HG03135 (cell line): Measurements from ENCODE around the gene CACNA1H.
"Not testable (repeated sequence)": the region's sequence is repeated elsewhere in the genome, so short reads cannot be mapped to it uniquely, and the experiment has no call there.

ENCODE experiments used
- ATAC-seq: cut with Tn5 transposase; IDR thresholded peaks from one replicate; pipeline ENCODE4 v1.9.1; 2021; ENCODE audit warnings: mild to moderate bottlenecking, moderate library complexity; ENCODE audit not compliant: unreplicated experiment

The CACNA1H gene

GRCh38 chr16:1190789-1191188 is 37.9 kb downstream of the CACNA1H start:
- not testable (repeated sequence) for ATAC-seq

DNA sequence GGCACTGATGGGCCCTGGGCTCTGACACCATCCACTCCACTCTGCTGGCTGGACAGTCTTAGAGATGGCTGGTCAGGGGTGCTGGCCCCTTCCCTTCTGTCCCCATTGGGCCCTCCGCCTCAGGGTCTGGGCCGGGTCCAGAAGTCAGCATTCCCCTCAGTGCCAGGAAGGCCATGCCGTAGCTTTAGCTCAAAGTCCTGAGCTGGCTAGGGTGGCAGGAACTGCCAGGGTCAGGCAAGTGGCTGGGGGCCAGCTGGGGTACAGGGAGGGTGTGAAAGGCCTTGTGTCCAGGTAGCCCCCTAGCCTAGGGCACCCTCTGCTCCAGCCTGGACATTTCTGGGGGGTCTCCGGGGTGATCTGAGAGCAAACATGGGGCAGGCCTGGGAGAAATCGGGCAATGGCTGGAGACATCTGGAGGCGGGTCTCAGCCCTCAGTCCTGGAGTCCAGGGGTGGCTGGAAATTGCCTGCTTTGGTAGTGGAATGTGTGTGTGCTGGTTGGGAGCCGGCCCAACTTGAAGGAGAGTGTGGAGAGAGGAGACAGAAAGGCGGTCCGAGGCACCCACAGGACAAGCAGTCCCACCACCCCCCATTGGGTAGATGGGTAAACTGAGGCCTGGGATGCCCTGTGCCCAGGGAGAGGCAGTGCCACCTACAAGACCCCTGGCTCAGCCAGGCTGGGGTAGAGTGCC is 39.6 kb downstream of the CACNA1H start:
- no peak for ATAC-seq

DNA sequence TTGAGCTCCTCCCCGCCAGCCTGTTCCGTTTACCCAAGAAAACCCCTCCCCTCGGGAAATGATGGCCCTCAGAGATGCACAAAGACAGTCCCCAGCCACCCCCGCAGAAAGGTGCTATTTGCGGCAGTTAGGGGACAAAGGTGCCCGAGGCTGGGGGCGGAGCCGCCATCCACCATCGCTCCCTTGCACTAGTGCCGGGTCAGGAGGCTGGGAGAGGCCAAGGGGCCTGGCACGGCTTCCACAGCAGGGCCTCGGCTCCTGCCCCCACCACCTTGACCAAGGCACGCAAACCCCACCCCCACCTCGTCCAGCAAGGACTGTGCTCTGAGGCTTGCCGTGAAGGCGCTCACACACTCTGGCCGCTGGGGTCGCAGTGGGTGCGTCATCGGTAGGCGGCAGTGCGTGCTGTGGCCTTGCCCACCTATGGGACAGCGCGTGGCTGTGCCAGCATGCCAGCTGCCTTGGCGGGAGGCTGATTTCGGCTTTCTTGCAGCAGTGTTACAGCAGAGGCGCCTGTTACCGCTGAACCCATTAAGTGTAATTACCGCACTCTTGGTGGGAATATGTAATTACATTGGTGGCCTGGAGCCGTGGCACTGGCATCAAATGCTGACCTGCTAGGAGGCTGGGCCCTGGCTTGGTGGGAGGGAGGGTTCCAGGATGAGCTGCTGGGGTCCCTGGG is 40.4 kb downstream of the CACNA1H start:
- no peak for ATAC-seq

GRCh38 chr16:1193825-1194581 is 41.1 kb downstream of the CACNA1H start:
- ATAC-seq = no peak

GRCh38 chr16:1194665-1195392 is 41.9 kb downstream of the CACNA1H start:
- ATAC-seq = no peak

DNA sequence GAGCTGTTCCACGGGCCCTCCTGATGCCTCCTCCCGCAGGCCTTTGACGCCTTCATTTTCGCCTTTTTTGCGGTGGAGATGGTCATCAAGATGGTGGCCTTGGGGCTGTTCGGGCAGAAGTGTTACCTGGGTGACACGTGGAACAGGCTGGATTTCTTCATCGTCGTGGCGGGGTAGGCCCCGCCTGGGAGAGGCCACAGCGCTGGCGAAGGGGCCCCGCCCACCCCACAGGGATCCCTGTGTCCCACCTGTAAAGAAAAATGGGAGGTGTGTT is 42.4 kb downstream of the CACNA1H start:
- no peak for ATAC-seq

GRCh38 chr16:1196494-1196893 is 43.6 kb downstream of the CACNA1H start:
- no peak for ATAC-seq

- no peak for ATAC-seq
These were observed 44.4 kb downstream of the CACNA1H start for GRCh38 chr16:1197237-1197866.

DNA sequence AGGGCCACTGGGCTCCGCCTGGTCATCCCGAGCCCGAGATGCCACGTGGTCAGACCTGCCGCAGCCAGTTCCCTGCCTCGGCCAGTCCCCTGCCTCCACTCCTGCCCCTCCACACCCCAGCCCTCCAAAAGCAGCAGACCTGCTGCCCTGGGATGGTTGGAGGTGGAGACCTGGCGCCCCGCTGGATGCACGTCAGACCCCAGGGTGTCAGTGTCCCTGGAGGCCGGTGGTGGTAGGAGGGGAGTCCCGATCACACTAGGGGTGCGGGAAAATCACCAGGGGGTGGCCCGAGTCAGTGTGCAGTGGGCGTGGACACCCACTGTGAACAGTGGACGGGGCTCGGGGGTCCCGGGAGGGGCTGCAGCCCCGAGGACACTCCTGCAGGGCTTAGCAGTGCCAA is 45.3 kb downstream of the CACNA1H start:
- ATAC-seq = no peak

GRCh38 chr16:1198671-1199346 is 45.9 kb downstream of the CACNA1H start:
- ATAC-seq = not testable (repeated sequence)

- no peak for ATAC-seq
These were observed 46.6 kb downstream of the CACNA1H start for GRCh38 chr16:1199347-1200013.

DNA sequence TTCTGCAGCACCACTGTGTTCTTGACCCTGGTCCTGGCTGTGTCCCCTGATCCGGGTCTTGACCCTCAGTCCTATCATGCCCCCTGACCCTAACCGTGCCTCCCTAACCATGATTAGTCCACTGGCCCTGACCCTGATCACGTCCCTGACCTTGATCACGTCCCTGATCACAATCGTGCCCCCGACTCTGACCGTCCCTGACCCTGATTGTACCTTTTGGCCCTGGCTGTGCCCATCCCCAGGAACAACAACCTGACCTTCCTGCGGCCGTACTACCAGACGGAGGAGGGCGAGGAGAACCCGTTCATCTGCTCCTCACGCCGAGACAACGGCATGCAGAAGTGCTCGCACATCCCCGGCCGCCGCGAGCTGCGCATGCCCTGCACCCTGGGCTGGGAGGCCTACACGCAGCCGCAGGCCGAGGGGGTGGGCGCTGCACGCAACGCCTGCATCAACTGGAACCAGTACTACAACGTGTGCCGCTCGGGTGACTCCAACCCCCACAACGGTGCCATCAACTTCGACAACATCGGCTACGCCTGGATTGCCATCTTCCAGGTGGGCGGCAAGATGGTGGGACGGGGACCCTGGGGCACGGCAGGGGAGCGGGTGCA is 47.2 kb downstream of the CACNA1H start:
- no peak for ATAC-seq

GRCh38 chr16:1201444-1201843 is 48.5 kb downstream of the CACNA1H start:
- no peak for ATAC-seq

- ATAC-seq = no peak
These were observed 49.4 kb downstream of the CACNA1H start for GRCh38 chr16:1202274-1202673.

GRCh38 chr16:1204933-1205332 is 52.0 kb downstream of the CACNA1H start:
- ATAC-seq = no peak

DNA sequence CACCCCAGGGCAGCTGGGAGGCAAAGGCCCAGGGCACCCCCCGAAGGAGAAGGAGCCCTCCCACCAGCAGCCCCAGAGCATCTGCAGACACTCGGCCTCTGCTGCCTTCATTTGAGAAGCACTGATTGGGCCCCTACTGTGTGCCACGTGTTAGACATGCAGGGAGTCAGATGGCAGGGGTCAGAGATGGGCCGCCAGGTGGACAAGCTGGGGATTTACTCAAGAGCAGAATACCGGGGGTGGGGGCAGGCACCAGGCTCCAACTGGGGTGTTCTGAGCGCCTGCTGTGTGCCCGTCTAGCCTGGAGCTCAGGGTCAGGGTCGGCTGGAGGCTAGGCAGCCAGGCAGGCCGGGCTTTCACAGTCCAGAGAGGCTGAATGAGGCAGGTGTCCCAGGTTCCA is 53.4 kb downstream of the CACNA1H start:
- ATAC-seq = no peak

GRCh38 chr16:1206786-1207185 is 53.9 kb downstream of the CACNA1H start:
- no peak for ATAC-seq

- no peak for ATAC-seq
These were observed 55.4 kb downstream of the CACNA1H start for GRCh38 chr16:1208239-1208830.

GRCh38 chr16:1209081-1209480 is 56.2 kb downstream of the CACNA1H start:
- ATAC-seq = no peak
